Measurements from ENCODE around the gene CD34. TPM values are rescaled to one million over a fixed set of nuclear protein-coding genes. Genes with fewer than 3 reads are reported as not detected.

CD34 gene
- total RNA-seq, 2 experiments from 2014 or later: not detected

- POLR2A ChIA-PET: interaction anchor here (0.8 kb wide), 1 partner anchor 9 kb away, joined by 3 read pairs; no protein-coding TSS in a partner anchor
- Histone ChIP-seq H3K79me2 (ENCODE audit: insufficient read depth, low read depth, low read length) (no peaks in the 10 kb centered on the region), H3K4me3 (ENCODE audit: low read depth, low read length, poor library complexity, severe bottlenecking) (no peak overlapping the region), H2AFZ (ENCODE audit: low read length) (no peak overlapping the region), H3K9me3 (ENCODE audit: low read length) (no peaks in the 10 kb centered on the region), H3K36me3 (ENCODE audit: insufficient read depth, low read length) (no peaks in the 10 kb centered on the region), H3K4me2 (ENCODE audit: low read length) (no peak overlapping the region), H4K20me1 (ENCODE audit: insufficient read depth, low read length) (no peaks in the 10 kb centered on the region), H3K9me2 (ENCODE audit: insufficient read depth, low read length) (no peaks in the 10 kb centered on the region), H3K27ac (ENCODE audit: low read depth, low read length, poor library complexity, severe bottlenecking) (no peak overlapping the region), H3K4me1 (ENCODE audit: insufficient read depth, low read length, poor library complexity, severe bottlenecking) (no peaks in the 10 kb centered on the region)
- TF ChIP-seq EZH2phosphoT487 (IDR thresholded peaks at IDR 0.05; ENCODE audit: borderline replicate concordance, low read depth, low read length) (no peak), CTCF (conservative IDR thresholded peaks at IDR 0.05; ENCODE audit: low read length) (no peak)
- no peak for DNase-seq (ENCODE audit: low spot score)
- CTCF ChIA-PET (ENCODE audit: unreplicated experiment): interaction anchor here (0.6 kb wide), 1 partner anchor 106 kb away, joined by 3 read pairs; no protein-coding TSS in a partner anchor
- no TSS peak for BruUV-seq (replicated peaks)
- intact Hi-C loops (cut with micrococcal nuclease; ENCODE audit: unreplicated experiment): no loop called here
Observed at GRCh38 chr1:207954104-207954503, 43.2 kb upstream of the CD34 start.

GRCh38 chr1:207952617-207953542 is 42.0 kb upstream of the CD34 start:
- ChIA-PET POLR2A (interaction anchor here (0.5 to 1.6 kb wide), 2 partner anchors 14 to 91 kb away, joined by 3 to 4 read pairs; no protein-coding TSS in a partner anchor), CTCF (ENCODE audit: unreplicated experiment) (no interaction called here)
- intact Hi-C loops (cut with micrococcal nuclease; ENCODE audit: unreplicated experiment): no loop called here
- no peaks in the 10 kb centered on the region for H3K36me3 ChIP-seq (ENCODE audit: insufficient read depth, low read length)
- no peak overlapping the region for H3K27ac ChIP-seq (ENCODE audit: low read depth, low read length, poor library complexity, severe bottlenecking)
- H3K9me2 ChIP-seq (ENCODE audit: insufficient read depth, low read length): no peaks in the 10 kb centered on the region
- no peaks in the 10 kb centered on the region for H3K9me3 ChIP-seq (ENCODE audit: low read length)
- no peaks in the 10 kb centered on the region for H3K4me1 ChIP-seq (ENCODE audit: insufficient read depth, low read length, poor library complexity, severe bottlenecking)
- no TSS peak for BruUV-seq (replicated peaks)
- no peak for DNase-seq (ENCODE audit: low spot score)
- no peak overlapping the region for H3K4me2 ChIP-seq (ENCODE audit: low read length)
- H3K4me3 ChIP-seq (ENCODE audit: low read depth, low read length, poor library complexity, severe bottlenecking): no peak overlapping the region
- H3K79me2 ChIP-seq (ENCODE audit: insufficient read depth, low read depth, low read length): no peaks in the 10 kb centered on the region
- no peak overlapping the region for H2AFZ ChIP-seq (ENCODE audit: low read length)
- no peak for TF ChIP-seq EZH2phosphoT487 (IDR thresholded peaks at IDR 0.05; ENCODE audit: borderline replicate concordance, low read depth, low read length)
- no peak for TF ChIP-seq CTCF (conservative IDR thresholded peaks at IDR 0.05; ENCODE audit: low read length)
- no peaks in the 10 kb centered on the region for H4K20me1 ChIP-seq (ENCODE audit: insufficient read depth, low read length)

- Histone ChIP-seq H3K9me3 (ENCODE audit: low read length) (no peaks in the 10 kb centered on the region), H3K4me2 (ENCODE audit: low read length) (no peak overlapping the region), H3K79me2 (ENCODE audit: insufficient read depth, low read depth, low read length) (no peaks in the 10 kb centered on the region), H3K4me1 (ENCODE audit: insufficient read depth, low read length, poor library complexity, severe bottlenecking) (no peaks in the 10 kb centered on the region), H3K4me3 (ENCODE audit: low read depth, low read length, poor library complexity, severe bottlenecking) (no peak overlapping the region), H3K36me3 (ENCODE audit: insufficient read depth, low read length) (no peaks in the 10 kb centered on the region), H3K9me2 (ENCODE audit: insufficient read depth, low read length) (no peaks in the 10 kb centered on the region), H3K27ac (ENCODE audit: low read depth, low read length, poor library complexity, severe bottlenecking) (no peak overlapping the region), H4K20me1 (ENCODE audit: insufficient read depth, low read length) (no peaks in the 10 kb centered on the region), H2AFZ (ENCODE audit: low read length) (no peak overlapping the region)
- POLR2A ChIA-PET: no interaction called here
- no TSS peak for BruUV-seq (replicated peaks)
- CTCF ChIA-PET (ENCODE audit: unreplicated experiment): no interaction called here
- TF ChIP-seq EZH2phosphoT487 (IDR thresholded peaks at IDR 0.05; ENCODE audit: borderline replicate concordance, low read depth, low read length) (no peak), CTCF (conservative IDR thresholded peaks at IDR 0.05; ENCODE audit: low read length) (no peak)
- intact Hi-C loops (cut with micrococcal nuclease; ENCODE audit: unreplicated experiment): no loop called here
- DNase-seq (ENCODE audit: low spot score): no peak
Observed at GRCh38 chr1:207951652-207952051, 40.7 kb upstream of the CD34 start.
